Measurements from ENCODE around the gene FAM131A. TPM values are rescaled to one million over a fixed set of nuclear protein-coding genes. Genes with fewer than 3 reads are reported as not detected.

FAM131A gene
- total and polyA plus RNA-seq, 8 donors = 12.4 to 19.3 (median 14.9) TPM

DNA sequence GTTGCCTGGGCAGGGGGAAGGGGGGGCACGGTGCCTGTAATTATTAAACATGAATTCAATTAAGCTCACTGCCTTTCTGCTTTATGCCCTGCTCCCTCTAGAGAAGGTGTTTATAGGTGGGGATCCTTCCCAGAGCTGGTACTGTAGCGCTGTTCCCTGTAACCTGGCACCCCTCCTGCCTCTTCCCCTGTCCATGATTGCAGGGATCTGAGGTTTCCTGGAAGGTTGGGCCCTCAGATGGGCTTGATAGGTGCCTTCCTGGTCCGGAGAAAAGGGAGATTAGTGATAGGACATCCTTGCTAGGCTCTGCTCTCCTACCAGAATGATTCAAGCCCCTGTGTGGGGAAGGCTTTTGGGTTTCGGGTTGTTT is 2.1 kb upstream of the FAM131A start:
- Histone ChIP-seq H3K9me3 (no peaks in the 10 kb centered on the region), H3K27me3 (no peaks in the 10 kb centered on the region), H3K36me3 (peaks cover 18 to 52% of the 10 kb centered on the region in 2 donors), H3K4me1 (peaks cover 19 to 67% of the 10 kb centered on the region in 2 donors), H3K4me3 (peak overlapping the region in 1 of 2 donors; percentile 84), H3K27ac (peak overlapping the region; percentile 89 to 90)
- intact Hi-C loops (cut with DNase I) = no loop called here
- ATAC-seq = peak; percentile 1
- TF ChIP-seq, protein P1, sequence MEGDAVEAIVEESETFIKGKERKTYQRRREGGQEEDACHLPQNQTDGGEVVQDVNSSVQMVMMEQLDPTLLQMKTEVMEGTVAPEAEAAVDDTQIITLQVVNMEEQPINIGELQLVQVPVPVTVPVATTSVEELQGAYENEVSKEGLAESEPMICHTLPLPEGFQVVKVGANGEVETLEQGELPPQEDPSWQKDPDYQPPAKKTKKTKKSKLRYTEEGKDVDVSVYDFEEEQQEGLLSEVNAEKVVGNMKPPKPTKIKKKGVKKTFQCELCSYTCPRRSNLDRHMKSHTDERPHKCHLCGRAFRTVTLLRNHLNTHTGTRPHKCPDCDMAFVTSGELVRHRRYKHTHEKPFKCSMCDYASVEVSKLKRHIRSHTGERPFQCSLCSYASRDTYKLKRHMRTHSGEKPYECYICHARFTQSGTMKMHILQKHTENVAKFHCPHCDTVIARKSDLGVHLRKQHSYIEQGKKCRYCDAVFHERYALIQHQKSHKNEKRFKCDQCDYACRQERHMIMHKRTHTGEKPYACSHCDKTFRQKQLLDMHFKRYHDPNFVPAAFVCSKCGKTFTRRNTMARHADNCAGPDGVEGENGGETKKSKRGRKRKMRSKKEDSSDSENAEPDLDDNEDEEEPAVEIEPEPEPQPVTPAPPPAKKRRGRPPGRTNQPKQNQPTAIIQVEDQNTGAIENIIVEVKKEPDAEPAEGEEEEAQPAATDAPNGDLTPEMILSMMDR (IDR thresholded peaks at IDR 0.05) = no peak
- no peak for DNase-seq

DNA sequence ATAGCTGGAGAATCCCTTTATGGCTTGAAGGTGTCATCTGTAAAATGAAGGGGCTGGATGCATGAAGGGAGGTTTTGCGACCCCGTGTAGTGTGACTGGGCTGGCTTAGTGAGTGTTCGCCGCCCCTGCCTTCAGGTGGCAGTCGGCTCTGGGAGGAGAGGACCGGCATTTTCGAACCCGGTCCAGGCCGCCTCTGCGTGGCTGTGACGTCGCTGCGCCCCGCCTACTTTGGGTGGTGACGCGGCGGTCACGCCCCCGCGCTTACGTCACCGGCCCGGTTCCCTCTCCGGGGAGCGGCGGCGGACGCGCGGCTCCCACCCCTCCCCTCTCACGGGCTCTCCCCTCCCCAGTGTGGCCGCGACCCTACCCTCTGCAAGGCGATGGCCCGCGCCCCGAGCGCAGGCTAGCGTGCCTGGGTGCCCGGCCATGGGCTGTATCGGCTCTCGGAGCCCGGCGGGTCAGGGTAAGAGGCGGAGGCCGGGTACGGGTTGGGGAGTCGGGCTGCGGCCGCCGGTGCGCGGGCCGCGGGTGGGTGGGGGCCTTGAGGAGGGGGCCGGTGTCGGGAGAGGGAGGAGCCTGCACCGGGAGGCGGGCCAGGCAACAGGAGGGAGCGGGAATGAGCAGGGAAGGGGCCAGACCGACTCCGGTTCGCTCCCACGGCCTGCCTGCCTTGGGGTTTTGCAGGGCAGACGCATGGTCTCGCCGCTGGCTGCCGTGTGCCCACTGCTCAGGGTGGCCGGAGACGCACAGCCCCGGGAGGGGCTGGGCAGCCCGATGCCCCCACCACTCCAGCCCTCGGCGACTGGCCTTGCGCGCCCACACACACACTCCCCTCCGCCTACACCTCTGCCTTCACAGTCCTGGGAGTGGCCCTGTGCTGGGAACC is 1.5 kb upstream of the FAM131A start:
- peak overlapping the region; percentile 89 to 90 for H3K27ac ChIP-seq
- no peaks in the 10 kb centered on the region for H3K9me3 ChIP-seq
- H3K27me3 ChIP-seq = no peaks in the 10 kb centered on the region
- TF ChIP-seq, protein P1 (IDR thresholded peaks at IDR 0.05) = no peak
- intact Hi-C loops (cut with DNase I) = no loop called here
- ATAC-seq (peak; percentile 81), DNase-seq (peak; percentile 80 to 96 (median 90))
- H3K4me1 ChIP-seq = peaks cover 19 to 74% of the 10 kb centered on the region in 2 donors
- H3K4me3 ChIP-seq = peak overlapping the region; percentile 78 to 84
- peaks cover 16 to 45% of the 10 kb centered on the region in 2 donors for H3K36me3 ChIP-seq

DNA sequence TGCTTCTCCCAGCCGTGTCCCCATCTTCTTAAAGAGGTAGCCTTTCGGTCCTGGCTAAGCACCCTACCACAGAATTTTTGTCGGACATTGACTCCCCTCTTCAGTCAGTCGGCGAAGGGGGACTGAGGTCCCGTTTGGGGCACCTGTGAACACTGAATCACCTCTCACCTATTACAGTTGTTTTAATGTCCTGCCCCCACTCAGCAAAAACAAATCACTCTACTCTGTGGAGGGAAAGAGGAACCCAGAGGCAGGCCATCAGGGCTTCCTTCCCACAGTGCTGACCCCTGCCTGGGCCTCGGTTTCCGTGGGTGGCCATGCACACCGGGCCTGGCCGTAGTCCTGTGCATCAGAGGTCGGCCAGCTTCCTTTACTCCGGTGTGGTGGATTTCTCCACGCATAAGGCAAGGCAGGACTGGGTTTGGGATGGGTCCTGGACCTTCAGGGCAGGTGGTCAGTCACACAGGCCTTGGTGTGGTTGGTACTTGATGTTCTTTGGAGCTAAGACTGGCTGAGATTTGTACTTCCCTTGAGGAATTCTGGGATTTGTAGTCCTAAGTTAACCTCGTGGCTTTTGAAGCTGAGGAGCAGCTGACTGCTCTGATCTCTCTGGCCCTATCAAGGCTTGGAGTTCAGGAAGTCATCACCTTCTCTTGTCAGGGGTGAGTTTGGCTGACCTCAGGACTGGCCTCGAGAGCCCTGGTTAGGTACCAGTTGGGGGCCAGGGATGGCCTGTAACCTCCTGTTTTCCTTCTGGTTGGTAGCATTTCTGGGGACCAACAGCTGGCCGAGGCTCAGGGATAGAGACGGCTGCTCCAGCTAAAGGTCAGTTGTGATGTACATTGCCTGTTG is 627 bp upstream of the FAM131A start:
- Histone ChIP-seq H3K27ac (peak overlapping the region; percentile 89 to 90), H3K9me3 (no peaks in the 10 kb centered on the region), H3K4me1 (peaks cover 19 to 75% of the 10 kb centered on the region in 2 donors), H3K36me3 (peaks cover 11 to 41% of the 10 kb centered on the region in 2 donors), H3K4me3 (peak overlapping the region; percentile 78 to 84), H3K27me3 (no peaks in the 10 kb centered on the region)
- intact Hi-C loops (cut with DNase I) = no loop called here
- TF ChIP-seq, protein P1 (IDR thresholded peaks at IDR 0.05) = no peak
- ATAC-seq (peak; percentile 14), DNase-seq (peak in 2 of 4 donors; percentile 39 to 72)

DNA sequence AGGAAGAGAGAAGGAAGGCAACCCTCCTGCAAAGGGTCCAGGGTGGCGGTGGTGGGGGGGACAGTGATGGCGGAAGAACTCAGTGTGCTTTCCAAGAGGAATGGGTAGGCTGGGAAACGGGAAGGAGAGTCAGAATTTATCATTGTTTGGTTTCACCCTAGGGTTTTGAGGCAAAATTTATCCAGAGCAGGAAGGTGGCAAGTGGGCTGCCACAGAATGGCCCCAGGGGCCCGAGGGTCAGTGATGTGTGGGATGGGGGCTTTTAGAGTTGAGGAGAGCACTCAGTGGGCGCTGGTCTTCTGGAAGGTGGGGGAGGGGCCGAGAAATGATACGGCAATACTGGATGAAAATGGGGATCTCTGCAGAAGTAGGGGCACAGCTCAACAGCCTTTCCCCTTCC is 581 bp downstream of the FAM131A start:
- no peak for ATAC-seq
- peak in 1 of 4 donors; percentile 24 for DNase-seq
- TF ChIP-seq, protein P1 (IDR thresholded peaks at IDR 0.05) = no peak
- intact Hi-C loops (cut with DNase I) = no loop called here
- Histone ChIP-seq H3K4me3 (no peak overlapping the region), H3K9me3 (no peaks in the 10 kb centered on the region), H3K27ac (peak overlapping the region; percentile 38 to 90), H3K36me3 (peaks cover 6 to 41% of the 10 kb centered on the region in 2 donors), H3K27me3 (no peaks in the 10 kb centered on the region), H3K4me1 (peaks cover 19 to 67% of the 10 kb centered on the region in 2 donors)
